ENCODE results near the gene CCDC78. TPM values are rescaled to one million over a fixed set of nuclear protein-coding genes. Genes with fewer than 3 reads are reported as not detected.

The CCDC78 gene
- total RNA-seq, 1 experiment from 2014 or later: 3.5 TPM

GRCh38 chr16:774086-775001 lies 48.1 kb upstream of the CCDC78 start:
- intact Hi-C loops (cut with micrococcal nuclease; ENCODE audit: unreplicated experiment): no loop called here
- ChIA-PET CTCF (no interaction called here), POLR2A (no interaction called here)
- no peaks in the 10 kb centered on the region for H3K9me3 ChIP-seq
- TF ChIP-seq CTCF (IDR thresholded peaks at IDR 0.05; ENCODE audit: insufficient read depth in 1 of 2, low read depth in 1 of 2, low read length in 1 of 2, severe bottlenecking in 1 of 2, unreplicated experiment in 1 of 2): no peak
- no peaks in the 10 kb centered on the region for H3K27me3 ChIP-seq (replicated peaks; ENCODE audit: control insufficient read depth, insufficient read depth, low read length)
- no peaks in the 10 kb centered on the region for H3K9me3 Mint-ChIP-seq (ENCODE audit: unreplicated experiment)
- no TSS peak for BruUV-seq (replicated peaks)
- no peak for DNase-seq
- no peaks in the 10 kb centered on the region for H3K4me1 Mint-ChIP-seq (ENCODE audit: low read depth, unreplicated experiment)
- H3K36me3 Mint-ChIP-seq (ENCODE audit: insufficient read depth, unreplicated experiment): no peaks in the 10 kb centered on the region
- no peaks in the 10 kb centered on the region for H3K36me3 ChIP-seq (ENCODE audit: control insufficient read depth, insufficient read depth, low read length)
- no peak overlapping the region for H3K4me3 Mint-ChIP-seq (ENCODE audit: unreplicated experiment)
- no peak overlapping the region for H3K27ac Mint-ChIP-seq (ENCODE audit: unreplicated experiment)
- no peaks in the 10 kb centered on the region for H3K27me3 Mint-ChIP-seq (ENCODE audit: insufficient read depth, unreplicated experiment)
- 0 out of 2 replicates have a peak, but pooled peaks cover 3% of the 10 kb centered on the region for H3K4me1 ChIP-seq
- H3K4me3 ChIP-seq (ENCODE audit: low read depth, low read length): no peak overlapping the region

- H3K4me1 Mint-ChIP-seq (ENCODE audit: low read depth, unreplicated experiment): no peaks in the 10 kb centered on the region
- ChIA-PET POLR2A (no interaction called here), CTCF (no interaction called here)
- H3K4me3 Mint-ChIP-seq (ENCODE audit: unreplicated experiment): no peak overlapping the region
- no peaks in the 10 kb centered on the region for H3K9me3 Mint-ChIP-seq (ENCODE audit: unreplicated experiment)
- TF ChIP-seq CTCF (IDR thresholded peaks at IDR 0.05; ENCODE audit: insufficient read depth in 1 of 2, low read depth in 1 of 2, low read length in 1 of 2, severe bottlenecking in 1 of 2, unreplicated experiment in 1 of 2): no peak
- no TSS peak for BruUV-seq (replicated peaks)
- Histone ChIP-seq H3K9me3 (no peaks in the 10 kb centered on the region), H3K36me3 (ENCODE audit: control insufficient read depth, insufficient read depth, low read length) (no peaks in the 10 kb centered on the region), H3K4me1 (0 out of 2 replicates have a peak, but pooled peaks cover 3% of the 10 kb centered on the region), H3K4me3 (ENCODE audit: low read depth, low read length) (no peak overlapping the region), H3K27me3 (replicated peaks; ENCODE audit: control insufficient read depth, insufficient read depth, low read length) (no peaks in the 10 kb centered on the region)
- no peak for DNase-seq
- no peaks in the 10 kb centered on the region for H3K27me3 Mint-ChIP-seq (ENCODE audit: insufficient read depth, unreplicated experiment)
- H3K36me3 Mint-ChIP-seq (ENCODE audit: insufficient read depth, unreplicated experiment): no peaks in the 10 kb centered on the region
- H3K27ac Mint-ChIP-seq (ENCODE audit: unreplicated experiment): no peak overlapping the region
- intact Hi-C loops (cut with micrococcal nuclease; ENCODE audit: unreplicated experiment): no loop called here
These were observed 46.7 kb upstream of the CCDC78 start for GRCh38 chr16:772959-773358.

GRCh38 chr16:770411-770810 lies 44.2 kb upstream of the CCDC78 start:
- H3K4me3 Mint-ChIP-seq (ENCODE audit: unreplicated experiment): no peak overlapping the region
- H3K36me3 Mint-ChIP-seq (ENCODE audit: insufficient read depth, unreplicated experiment): no peaks in the 10 kb centered on the region
- intact Hi-C loops (cut with micrococcal nuclease; ENCODE audit: unreplicated experiment): no loop called here
- no peaks in the 10 kb centered on the region for H3K9me3 Mint-ChIP-seq (ENCODE audit: unreplicated experiment)
- no peak for TF ChIP-seq CTCF (IDR thresholded peaks at IDR 0.05; ENCODE audit: insufficient read depth in 1 of 2, low read depth in 1 of 2, low read length in 1 of 2, severe bottlenecking in 1 of 2, unreplicated experiment in 1 of 2)
- Histone ChIP-seq H3K36me3 (ENCODE audit: control insufficient read depth, insufficient read depth, low read length) (no peaks in the 10 kb centered on the region), H3K4me1 (0 out of 2 replicates have a peak, but pooled peaks cover 2% of the 10 kb centered on the region), H3K9me3 (no peaks in the 10 kb centered on the region), H3K27me3 (replicated peaks; ENCODE audit: control insufficient read depth, insufficient read depth, low read length) (no peaks in the 10 kb centered on the region), H3K4me3 (ENCODE audit: low read depth, low read length) (no peak overlapping the region)
- ChIA-PET POLR2A (no interaction called here), CTCF (interaction anchor here (0.7 kb wide), 1 partner anchor 8 kb away, joined by 6 read pairs; no protein-coding TSS in a partner anchor)
- no peaks in the 10 kb centered on the region for H3K27me3 Mint-ChIP-seq (ENCODE audit: insufficient read depth, unreplicated experiment)
- DNase-seq: no peak
- no peak overlapping the region for H3K27ac Mint-ChIP-seq (ENCODE audit: unreplicated experiment)
- BruUV-seq (replicated peaks): no TSS peak
- H3K4me1 Mint-ChIP-seq (ENCODE audit: low read depth, unreplicated experiment): no peaks in the 10 kb centered on the region

Measured in Caco-2 (cell line).